ENCODE data around the gene PMEPA1. TPM values are rescaled to one million over a fixed set of nuclear protein-coding genes. Genes with fewer than 3 reads are reported as not detected.

The PMEPA1 gene
- total RNA-seq, 1 experiment from 2014 or later, result 1.9 TPM

DNA sequence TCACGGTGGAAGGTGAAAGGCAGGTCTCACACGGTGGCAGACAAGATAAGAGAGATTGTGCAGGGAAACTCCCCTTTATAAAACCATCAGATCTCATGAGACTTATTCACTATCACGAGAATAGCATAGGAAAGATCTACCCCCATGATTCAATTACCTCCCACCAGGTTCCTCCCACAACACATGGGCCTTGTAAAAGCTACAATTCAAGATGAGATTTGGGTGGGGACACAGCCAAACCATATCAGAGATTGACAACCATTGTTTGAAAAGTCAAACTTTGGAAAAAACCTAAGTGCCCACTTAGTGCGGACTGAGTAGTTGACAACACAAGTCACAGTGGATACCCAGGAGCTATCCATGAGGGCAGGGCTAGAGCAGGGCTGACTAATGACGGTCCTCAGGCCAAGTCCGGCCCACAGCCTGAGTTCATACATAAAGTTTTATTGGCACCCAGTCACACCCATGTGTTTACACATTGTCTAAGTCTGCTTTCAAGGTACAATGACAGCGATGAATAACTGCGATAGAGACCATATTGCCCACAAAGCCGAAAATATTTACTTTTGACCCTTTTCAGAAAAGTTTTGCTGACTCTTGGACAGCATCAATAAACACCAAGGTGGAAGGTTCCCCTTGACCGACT is 33.8 kb upstream of the PMEPA1 start:
- H3K27ac ChIP-seq (ENCODE audit: low read length), result no peak overlapping the region
- no peaks in the 10 kb centered on the region for H3K79me2 ChIP-seq (ENCODE audit: low read length)
- no peaks in the 10 kb centered on the region for H3K9me2 ChIP-seq (replicated peaks; ENCODE audit: insufficient read depth, low read length)
- DNase-seq, result no peak
- H2AFZ ChIP-seq (ENCODE audit: low read length), result no peak overlapping the region
- H3K9me3 ChIP-seq (ENCODE audit: low read length), result no peaks in the 10 kb centered on the region
- H4K20me1 ChIP-seq (ENCODE audit: insufficient read depth, low read depth, low read length), result no peaks in the 10 kb centered on the region
- H3K4me3 ChIP-seq (ENCODE audit: low read length), result no peak overlapping the region
- no peak overlapping the region for H3K9ac ChIP-seq (ENCODE audit: low read length)
- H3K36me3 ChIP-seq (ENCODE audit: insufficient read depth, low read length), result no peaks in the 10 kb centered on the region
- no peaks in the 10 kb centered on the region; the same call in 1 of the 2 replicates for H3K27me3 ChIP-seq (ENCODE audit: low read length)
- H3K4me1 ChIP-seq (ENCODE audit: low read length), result no peaks in the 10 kb centered on the region
- no peak overlapping the region for H3K4me2 ChIP-seq (ENCODE audit: low read depth, low read length, poor library complexity, severe bottlenecking)

- no peak overlapping the region for H3K27ac ChIP-seq (ENCODE audit: low read length)
- H3K36me3 ChIP-seq (ENCODE audit: insufficient read depth, low read length), result no peaks in the 10 kb centered on the region
- H4K20me1 ChIP-seq (ENCODE audit: insufficient read depth, low read depth, low read length), result no peaks in the 10 kb centered on the region
- DNase-seq, result no peak
- H3K9me3 ChIP-seq (ENCODE audit: low read length), result no peaks in the 10 kb centered on the region
- no peak overlapping the region for H3K4me3 ChIP-seq (ENCODE audit: low read length)
- H3K4me1 ChIP-seq (ENCODE audit: low read length), result no peaks in the 10 kb centered on the region
- no peak overlapping the region for H3K4me2 ChIP-seq (ENCODE audit: low read depth, low read length, poor library complexity, severe bottlenecking)
- no peak overlapping the region for H3K9ac ChIP-seq (ENCODE audit: low read length)
- H3K79me2 ChIP-seq (ENCODE audit: low read length), result no peaks in the 10 kb centered on the region
- H3K9me2 ChIP-seq (replicated peaks; ENCODE audit: insufficient read depth, low read length), result no peaks in the 10 kb centered on the region
- no peak overlapping the region for H2AFZ ChIP-seq (ENCODE audit: low read length)
- no peaks in the 10 kb centered on the region; the same call in 1 of the 2 replicates for H3K27me3 ChIP-seq (ENCODE audit: low read length)
These were observed 32.8 kb upstream of the PMEPA1 start for GRCh38 chr20:57742507-57743181.

DNA sequence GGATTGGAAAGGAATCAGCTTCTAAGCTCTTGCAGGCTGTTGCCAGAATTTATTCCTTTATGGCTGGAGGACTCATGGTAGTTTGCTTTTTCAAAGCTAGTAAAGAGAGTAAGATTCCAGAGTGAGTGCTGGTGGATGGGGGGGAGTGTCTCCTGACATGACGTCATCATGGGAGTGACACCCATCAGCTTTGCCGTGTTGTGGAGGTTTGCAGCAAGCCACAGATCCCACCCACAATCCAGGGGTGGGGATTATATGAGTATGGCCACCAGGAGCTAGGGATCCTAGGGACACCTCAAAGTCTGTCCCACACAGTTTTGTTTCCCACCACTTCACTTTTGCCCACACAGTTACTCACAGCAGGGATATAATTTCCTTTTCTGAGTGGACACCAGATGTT is 28.7 kb upstream of the PMEPA1 start:
- H3K9ac ChIP-seq (ENCODE audit: low read length), result no peak overlapping the region

DNA sequence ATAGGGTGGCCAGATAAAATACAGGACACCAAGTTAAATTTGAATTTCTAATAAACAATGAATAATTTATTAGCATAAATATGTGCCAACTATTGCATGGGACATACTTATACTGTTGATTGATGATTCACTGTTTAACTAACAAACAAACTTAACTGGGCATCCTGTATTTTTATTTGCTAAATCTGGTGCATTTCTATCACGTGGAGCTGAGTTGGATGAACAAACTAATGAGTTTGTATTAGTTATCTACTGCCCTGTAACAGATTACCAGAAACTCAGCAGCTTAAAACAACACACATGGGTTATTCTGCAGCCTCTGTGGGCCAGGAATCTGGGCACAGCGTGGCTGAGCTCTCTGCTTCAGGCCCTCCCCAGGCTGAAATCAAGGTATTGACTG is 28.2 kb upstream of the PMEPA1 start:
- no peaks in the 10 kb centered on the region for H3K9me3 ChIP-seq (ENCODE audit: low read length)
- H3K4me2 ChIP-seq (ENCODE audit: low read depth, low read length, poor library complexity, severe bottlenecking), result no peak overlapping the region
- no peak overlapping the region for H2AFZ ChIP-seq (ENCODE audit: low read length)
- DNase-seq, result no peak
- H3K27me3 ChIP-seq (ENCODE audit: low read length), result no peaks in the 10 kb centered on the region; the same call in 1 of the 2 replicates
- no peaks in the 10 kb centered on the region for H3K9me2 ChIP-seq (replicated peaks; ENCODE audit: insufficient read depth, low read length)
- H3K4me1 ChIP-seq (ENCODE audit: low read length), result no peaks in the 10 kb centered on the region
- H3K27ac ChIP-seq (ENCODE audit: low read length), result no peak overlapping the region
- H4K20me1 ChIP-seq (ENCODE audit: insufficient read depth, low read depth, low read length), result no peaks in the 10 kb centered on the region
- H3K9ac ChIP-seq (ENCODE audit: low read length), result no peak overlapping the region
- no peaks in the 10 kb centered on the region for H3K79me2 ChIP-seq (ENCODE audit: low read length)
- H3K36me3 ChIP-seq (ENCODE audit: insufficient read depth, low read length), result no peaks in the 10 kb centered on the region
- H3K4me3 ChIP-seq (ENCODE audit: low read length), result no peak overlapping the region

More for the DNA sequence above, 28.7 kb upstream of the PMEPA1 start:
- no peaks in the 10 kb centered on the region for H3K9me3 ChIP-seq (ENCODE audit: low read length)
- H3K79me2 ChIP-seq (ENCODE audit: low read length), result no peaks in the 10 kb centered on the region
- no peak overlapping the region for H3K27ac ChIP-seq (ENCODE audit: low read length)
- H3K4me1 ChIP-seq (ENCODE audit: low read length), result no peaks in the 10 kb centered on the region
- H3K27me3 ChIP-seq (ENCODE audit: low read length), result no peaks in the 10 kb centered on the region; the same call in 1 of the 2 replicates
- no peaks in the 10 kb centered on the region for H3K9me2 ChIP-seq (replicated peaks; ENCODE audit: insufficient read depth, low read length)
- H3K36me3 ChIP-seq (ENCODE audit: insufficient read depth, low read length), result no peaks in the 10 kb centered on the region
- no peak overlapping the region for H3K4me3 ChIP-seq (ENCODE audit: low read length)
- H4K20me1 ChIP-seq (ENCODE audit: insufficient read depth, low read depth, low read length), result no peaks in the 10 kb centered on the region
- no peak overlapping the region for H3K4me2 ChIP-seq (ENCODE audit: low read depth, low read length, poor library complexity, severe bottlenecking)
- no peak overlapping the region for H2AFZ ChIP-seq (ENCODE audit: low read length)
- no peak for DNase-seq

GRCh38 chr20:57737349-57737748 is 27.5 kb upstream of the PMEPA1 start:
- Histone ChIP-seq H4K20me1 (ENCODE audit: insufficient read depth, low read depth, low read length) (no peaks in the 10 kb centered on the region), H3K4me3 (ENCODE audit: low read length) (no peak overlapping the region), H3K4me2 (ENCODE audit: low read depth, low read length, poor library complexity, severe bottlenecking) (no peak overlapping the region), H3K9ac (ENCODE audit: low read length) (no peak overlapping the region), H3K36me3 (ENCODE audit: insufficient read depth, low read length) (no peaks in the 10 kb centered on the region), H3K27ac (ENCODE audit: low read length) (no peak overlapping the region), H3K79me2 (ENCODE audit: low read length) (no peaks in the 10 kb centered on the region), H3K27me3 (ENCODE audit: low read length) (no peaks in the 10 kb centered on the region; the same call in 1 of the 2 replicates), H3K4me1 (ENCODE audit: low read length) (no peaks in the 10 kb centered on the region), H2AFZ (ENCODE audit: low read length) (no peak overlapping the region), H3K9me3 (ENCODE audit: low read length) (no peaks in the 10 kb centered on the region), H3K9me2 (replicated peaks; ENCODE audit: insufficient read depth, low read length) (no peaks in the 10 kb centered on the region)
- no peak for DNase-seq

- H3K9me2 ChIP-seq (replicated peaks; ENCODE audit: insufficient read depth, low read length), result no peaks in the 10 kb centered on the region
- H3K9ac ChIP-seq (ENCODE audit: low read length), result no peak overlapping the region
- no peak overlapping the region for H3K4me2 ChIP-seq (ENCODE audit: low read depth, low read length, poor library complexity, severe bottlenecking)
- no peak overlapping the region for H3K4me3 ChIP-seq (ENCODE audit: low read length)
- no peak for DNase-seq
- no peaks in the 10 kb centered on the region for H3K36me3 ChIP-seq (ENCODE audit: insufficient read depth, low read length)
- H3K79me2 ChIP-seq (ENCODE audit: low read length), result no peaks in the 10 kb centered on the region
- no peak overlapping the region for H2AFZ ChIP-seq (ENCODE audit: low read length)
- H4K20me1 ChIP-seq (ENCODE audit: insufficient read depth, low read depth, low read length), result no peaks in the 10 kb centered on the region
- H3K4me1 ChIP-seq (ENCODE audit: low read length), result no peaks in the 10 kb centered on the region
- H3K9me3 ChIP-seq (ENCODE audit: low read length), result no peaks in the 10 kb centered on the region
- H3K27ac ChIP-seq (ENCODE audit: low read length), result no peak overlapping the region
- H3K27me3 ChIP-seq (ENCODE audit: low read length), result no peaks in the 10 kb centered on the region; the same call in 1 of the 2 replicates
These were observed 27.0 kb upstream of the PMEPA1 start for GRCh38 chr20:57736738-57737347.

GRCh38 chr20:57735831-57736737 is 26.3 kb upstream of the PMEPA1 start:
- Histone ChIP-seq H3K27ac (ENCODE audit: low read length) (no peak overlapping the region), H3K4me1 (ENCODE audit: low read length) (no peaks in the 10 kb centered on the region), H3K27me3 (ENCODE audit: low read length) (no peaks in the 10 kb centered on the region; the same call in 1 of the 2 replicates), H3K4me3 (ENCODE audit: low read length) (no peak overlapping the region), H3K9me3 (ENCODE audit: low read length) (no peaks in the 10 kb centered on the region), H3K9me2 (replicated peaks; ENCODE audit: insufficient read depth, low read length) (no peaks in the 10 kb centered on the region), H3K9ac (ENCODE audit: low read length) (no peak overlapping the region), H3K4me2 (ENCODE audit: low read depth, low read length, poor library complexity, severe bottlenecking) (no peak overlapping the region), H3K79me2 (ENCODE audit: low read length) (no peaks in the 10 kb centered on the region), H4K20me1 (ENCODE audit: insufficient read depth, low read depth, low read length) (no peaks in the 10 kb centered on the region), H3K36me3 (ENCODE audit: insufficient read depth, low read length) (no peaks in the 10 kb centered on the region), H2AFZ (ENCODE audit: low read length) (no peak overlapping the region)
- DNase-seq, result no peak
